ENCODE results near the gene NCSTN. TPM values are rescaled to one million over a fixed set of nuclear protein-coding genes. Genes with fewer than 3 reads are reported as not detected.

NCSTN gene
- total RNA-seq, 6 experiments from 2014 or later = 133 to 154 (median 145) TPM

DNA sequence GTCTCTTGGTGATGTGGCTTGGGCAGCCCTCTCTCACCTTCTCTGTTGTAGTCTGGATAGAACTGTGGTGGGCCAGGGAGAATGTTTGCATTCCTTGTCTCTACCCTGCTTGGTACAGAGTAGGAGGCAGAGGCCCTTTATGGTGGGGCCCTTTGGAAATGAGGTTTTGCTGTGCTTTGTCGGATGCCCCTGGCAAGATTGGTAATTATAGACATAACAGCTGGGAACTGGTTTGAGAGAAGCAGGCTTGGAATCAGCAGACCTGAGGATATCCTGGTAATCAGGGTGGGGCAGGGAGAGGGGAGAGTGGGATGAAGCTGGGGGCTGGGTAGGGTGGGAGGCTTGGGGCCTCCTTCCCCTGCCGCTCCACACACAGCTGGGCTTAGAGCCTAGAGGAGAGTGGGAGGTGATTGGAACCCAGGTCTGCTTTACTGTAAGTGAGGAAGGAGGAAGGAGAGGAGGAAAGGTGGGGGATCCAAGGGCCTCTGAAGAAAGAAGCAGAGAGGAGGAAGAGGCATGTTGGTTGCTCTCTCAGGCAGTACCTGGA lies 62.2 kb downstream of the NCSTN start:
- Mint-ChIP-seq H3K4me3 (no peak overlapping the region), H3K4me1 (ENCODE audit: low read depth) (no peaks in the 10 kb centered on the region), H3K27ac (no peak overlapping the region), H3K27me3 (ENCODE audit: insufficient read depth) (peaks cover 65% of the 10 kb centered on the region), H3K9me3 (no peaks in the 10 kb centered on the region), H3K36me3 (ENCODE audit: low read depth) (no peaks in the 10 kb centered on the region)
- no peak for DNase-seq
- TF ChIP-seq CTCF (IDR thresholded peaks at IDR 0.05) = no peak

DNA sequence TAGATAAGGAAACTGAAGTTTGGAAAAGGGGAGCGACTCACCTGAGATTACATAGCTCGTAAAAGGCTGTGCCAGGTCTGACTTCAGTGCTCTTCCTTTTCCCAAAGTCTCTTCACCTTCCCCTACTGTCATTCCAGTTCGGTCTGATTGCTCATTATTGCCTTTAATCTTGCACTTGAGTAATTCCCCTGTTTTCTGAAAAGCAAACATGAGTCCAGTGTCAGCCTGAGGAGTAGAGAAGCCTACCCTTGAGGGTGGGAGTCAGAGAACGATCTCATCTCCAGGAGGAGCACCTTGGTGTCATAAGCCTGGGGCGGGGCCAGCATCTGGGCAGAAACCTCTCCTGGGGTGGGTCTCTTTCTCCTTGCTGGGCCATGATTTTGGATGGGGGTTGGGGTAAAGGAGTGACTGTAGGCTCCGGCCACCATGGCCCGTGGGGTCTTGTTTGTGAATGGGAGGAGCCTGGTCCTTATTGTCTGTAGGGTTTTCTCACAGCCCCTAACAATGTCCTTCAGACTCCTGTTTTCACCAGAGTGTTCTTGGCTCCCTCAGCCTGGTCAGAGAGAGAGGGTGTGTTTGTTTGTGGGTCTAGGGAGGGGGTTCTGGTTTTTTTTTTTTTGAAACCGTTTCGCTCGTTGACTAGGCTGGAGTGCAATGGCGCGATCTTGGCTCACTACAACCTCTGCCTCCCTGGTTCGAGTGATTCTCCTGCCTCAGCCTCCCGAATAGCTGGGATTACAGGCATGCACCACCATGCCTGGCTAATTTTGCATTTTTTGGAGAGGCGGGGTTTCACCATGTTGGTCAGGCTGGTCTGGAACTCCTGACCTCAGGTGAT lies 63.2 kb downstream of the NCSTN start:
- no peaks in the 10 kb centered on the region for H3K36me3 Mint-ChIP-seq (ENCODE audit: low read depth)
- TF ChIP-seq CTCF (IDR thresholded peaks at IDR 0.05) = no peak
- DNase-seq = no peak
- H3K9me3 Mint-ChIP-seq = no peaks in the 10 kb centered on the region
- no peak overlapping the region for H3K27ac Mint-ChIP-seq
- H3K4me1 Mint-ChIP-seq (ENCODE audit: low read depth) = no peaks in the 10 kb centered on the region
- H3K4me3 Mint-ChIP-seq = no peak overlapping the region
- peaks cover 70% of the 10 kb centered on the region for H3K27me3 Mint-ChIP-seq (ENCODE audit: insufficient read depth)

DNA sequence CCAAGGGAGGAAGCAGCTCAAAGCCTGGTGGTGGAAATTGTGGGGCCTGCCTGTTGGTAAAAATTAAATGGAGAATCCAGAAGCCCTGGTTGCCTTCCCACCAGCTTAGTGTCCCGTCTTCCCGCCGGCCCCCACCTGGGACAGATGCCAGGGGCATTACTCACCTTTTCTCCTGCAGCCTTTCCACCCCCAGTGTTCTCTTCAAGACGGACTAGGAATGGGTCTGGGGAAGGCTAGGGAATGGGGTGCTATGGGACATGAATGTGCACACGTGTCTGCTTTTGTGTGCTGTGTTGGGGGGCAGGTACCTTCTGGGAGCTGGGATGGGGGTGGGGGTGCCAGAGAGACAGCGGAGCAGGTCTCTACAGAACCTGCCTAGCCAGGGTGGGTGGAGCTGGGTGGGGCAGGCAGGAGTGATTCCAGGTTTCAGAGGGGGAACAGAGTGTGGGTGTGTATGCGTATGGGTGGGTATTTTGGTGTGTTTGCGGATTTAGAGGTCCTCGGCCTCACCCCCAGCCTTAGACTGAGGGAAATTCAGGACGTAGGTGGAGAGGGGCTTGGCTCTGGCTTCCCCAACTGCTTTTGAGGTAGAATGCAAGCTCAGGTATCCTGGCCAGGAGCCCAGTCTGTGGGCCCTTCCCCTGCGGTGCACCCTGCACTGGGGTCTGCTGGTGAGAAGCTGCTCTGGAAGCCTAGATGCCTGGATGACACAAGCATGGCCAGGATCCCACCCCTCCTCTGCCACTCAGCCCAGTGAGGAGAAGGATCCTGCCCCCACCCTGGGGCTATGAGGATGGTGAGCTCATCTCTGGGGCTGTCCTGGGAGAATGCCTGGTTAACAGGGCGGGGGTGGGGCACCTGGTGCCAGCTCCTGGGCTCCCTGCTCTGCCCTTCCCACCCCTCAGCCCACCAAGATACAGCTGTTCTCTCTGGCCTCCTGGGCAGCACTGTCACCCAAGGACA lies 64.9 kb downstream of the NCSTN start:
- H3K4me3 Mint-ChIP-seq = no peak overlapping the region
- no peaks in the 10 kb centered on the region for H3K36me3 Mint-ChIP-seq (ENCODE audit: low read depth)
- DNase-seq = no peak
- H3K27me3 Mint-ChIP-seq (ENCODE audit: insufficient read depth) = peaks cover 63% of the 10 kb centered on the region
- H3K27ac Mint-ChIP-seq = no peak overlapping the region
- H3K9me3 Mint-ChIP-seq = no peaks in the 10 kb centered on the region
- no peaks in the 10 kb centered on the region for H3K4me1 Mint-ChIP-seq (ENCODE audit: low read depth)
- no peak for TF ChIP-seq CTCF (IDR thresholded peaks at IDR 0.05)

Other genes starting within 250 kb of the NCSTN start
- gene IGSF8, start 244.8 kb upstream of the NCSTN start, total RNA-seq (2021; fragmentation: NEBNext Ultra II Directional; extraction: Animal tissue kit (Norgen Biotek cat#: 25700)) = 10 to 100 TPM in 5 of 6 experiments, 1 to 10 TPM in 1; 9.6 to 12.9 (median 11.2) TPM
- gene ATP1A2, start 227.6 kb upstream of the NCSTN start, total RNA-seq (2021; fragmentation: NEBNext Ultra II Directional; extraction: Animal tissue kit (Norgen Biotek cat#: 25700)) = under 1 TPM in 5 of 6 experiments, not detected in 1; 0.09 to 0.17 (median 0.14) TPM
- gene ATP1A4, start 191.8 kb upstream of the NCSTN start, total RNA-seq (2021; fragmentation: NEBNext Ultra II Directional; extraction: Animal tissue kit (Norgen Biotek cat#: 25700)) = not detected
- under 1 TPM in 3 of 6 experiments, not detected in 3; 0.14 to 0.35 (median 0.19) TPM for gene CASQ1, start 152.8 kb upstream of the NCSTN start, total RNA-seq (2021; fragmentation: NEBNext Ultra II Directional; extraction: Animal tissue kit (Norgen Biotek cat#: 25700))
- 100 to 1,000 TPM; 448 to 538 (median 470) TPM for gene PEA15, start 138.0 kb upstream of the NCSTN start, total RNA-seq (2021; fragmentation: NEBNext Ultra II Directional; extraction: Animal tissue kit (Norgen Biotek cat#: 25700))
- gene DCAF8, start 80.8 kb upstream of the NCSTN start, total RNA-seq (2021; fragmentation: NEBNext Ultra II Directional; extraction: Animal tissue kit (Norgen Biotek cat#: 25700)) = 10 to 100 TPM; 65.9 to 73.0 (median 70.1) TPM
- gene PEX19, start 58.2 kb upstream of the NCSTN start, total RNA-seq (2021; fragmentation: NEBNext Ultra II Directional; extraction: Animal tissue kit (Norgen Biotek cat#: 25700)) = 10 to 100 TPM; 65.2 to 74.3 (median 70.5) TPM
- 100 to 1,000 TPM; 218 to 257 (median 249) TPM for gene COPA, start 133 bp upstream of the NCSTN start, total RNA-seq (2021; fragmentation: NEBNext Ultra II Directional; extraction: Animal tissue kit (Norgen Biotek cat#: 25700))
- gene NHLH1, start 23.7 kb downstream of the NCSTN start, total RNA-seq (2021; fragmentation: NEBNext Ultra II Directional; extraction: Animal tissue kit (Norgen Biotek cat#: 25700)) = under 1 TPM in 3 of 6 experiments, not detected in 3; 0.11 to 0.17 (median 0.11) TPM
- not detected for gene VANGL2, start 57.2 kb downstream of the NCSTN start, total RNA-seq (2021; fragmentation: NEBNext Ultra II Directional; extraction: Animal tissue kit (Norgen Biotek cat#: 25700))
- not detected for gene SLAMF6, start 179.9 kb downstream of the NCSTN start, total RNA-seq (2021; fragmentation: NEBNext Ultra II Directional; extraction: Animal tissue kit (Norgen Biotek cat#: 25700))
- not detected for gene CD84, start 236.1 kb downstream of the NCSTN start, total RNA-seq (2021; fragmentation: NEBNext Ultra II Directional; extraction: Animal tissue kit (Norgen Biotek cat#: 25700))

Data from HFFc6 (cell line).